DOHH2 (cell line): ENCODE measurements around the gene NFKB1.

Experiments used
- CTCF ChIP-seq: fragments of 200-600 bp; sonication (generic); IDR thresholded peaks from one replicate; pipeline ENCODE4 v1.5.1; 2014; ENCODE audit warnings: antibody characterized with exemption, mild to moderate bottlenecking, low read depth, low read length; ENCODE audit not compliant: poor library complexity, severe bottlenecking
- EZH2phosphoT487 ChIP-seq: fragments of 200-600 bp; sonication (generic); IDR thresholded peaks from 2 replicates; pipeline ENCODE4 v1.6.1; 2017; ENCODE audit warnings: borderline replicate concordance, mild to moderate bottlenecking, antibody characterized with exemption, low read length, moderate library complexity, mixed read lengths

GRCh38 chr4:102525504-102525903, 24.3 kb downstream of the NFKB1 start:
- TF ChIP-seq CTCF (no peak), EZH2phosphoT487 (no peak)
